GM18861 (cell line): ENCODE measurements around the gene BTN1A1.
"Not testable (repeated sequence)": the region's sequence is repeated elsewhere in the genome, so short reads cannot be mapped to it uniquely, and the experiment has no call there.

Experiments
- ATAC-seq: cut with Tn5 transposase; IDR thresholded peaks from one replicate; pipeline ENCODE4 v1.9.1; 2021; ENCODE audit not compliant: unreplicated experiment

The BTN1A1 gene

GRCh38 chr6:26536571-26537159, 36.6 kb downstream of the BTN1A1 start:
- peak; percentile 27 for ATAC-seq

- ATAC-seq, result peak; percentile 34
Measured at GRCh38 chr6:26537160-26537845, 37.2 kb downstream of the BTN1A1 start.

DNA sequence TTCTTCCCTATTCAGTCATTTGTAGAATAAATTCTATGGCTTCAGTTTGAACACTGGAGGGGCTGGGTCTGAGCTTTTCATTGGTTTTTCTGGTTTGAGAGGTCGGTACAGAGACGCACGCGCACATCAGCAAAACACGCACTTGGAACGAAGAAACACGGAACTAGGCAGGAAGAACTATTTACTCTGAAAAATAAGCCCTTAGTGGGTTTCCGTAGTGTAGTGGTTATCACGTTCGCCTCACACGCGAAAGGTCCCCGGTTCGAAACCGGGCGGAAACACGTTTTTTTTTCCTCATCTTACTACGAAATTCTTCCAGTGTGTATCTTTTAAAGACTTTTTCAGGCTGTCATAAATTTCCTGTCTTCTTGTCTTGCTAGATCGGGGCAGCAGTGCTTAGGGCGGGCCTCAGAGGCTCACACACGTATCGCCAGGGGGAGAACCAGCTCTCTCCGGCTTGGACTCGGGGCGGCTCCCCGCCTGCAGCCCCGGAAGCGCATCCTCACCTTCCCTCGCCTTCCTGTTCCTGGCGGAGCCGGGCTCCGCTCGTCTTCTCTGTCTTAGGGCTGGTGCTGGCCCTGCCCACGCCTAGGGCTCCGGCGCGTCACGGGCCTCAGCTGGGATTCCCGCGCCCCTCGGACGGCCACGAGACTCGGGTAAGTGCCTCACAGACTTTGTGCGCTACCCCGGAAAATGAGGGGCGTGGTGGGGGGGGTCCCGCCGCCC, 37.9 kb downstream of the BTN1A1 start, which contains the start of gene HMGN4:
Gene HMGN4, plus strand, starts transcription at position 521 of the 726 bp plus-strand sequence. CDS start 6,841 bp downstream, outside the sequence.
- ATAC-seq, result peak; percentile 39

GRCh38 chr6:26538572-26538902, 38.4 kb downstream of the BTN1A1 start:
- no peak for ATAC-seq

GRCh38 chr6:26539071-26539615, 39.0 kb downstream of the BTN1A1 start:
- no peak for ATAC-seq

DNA sequence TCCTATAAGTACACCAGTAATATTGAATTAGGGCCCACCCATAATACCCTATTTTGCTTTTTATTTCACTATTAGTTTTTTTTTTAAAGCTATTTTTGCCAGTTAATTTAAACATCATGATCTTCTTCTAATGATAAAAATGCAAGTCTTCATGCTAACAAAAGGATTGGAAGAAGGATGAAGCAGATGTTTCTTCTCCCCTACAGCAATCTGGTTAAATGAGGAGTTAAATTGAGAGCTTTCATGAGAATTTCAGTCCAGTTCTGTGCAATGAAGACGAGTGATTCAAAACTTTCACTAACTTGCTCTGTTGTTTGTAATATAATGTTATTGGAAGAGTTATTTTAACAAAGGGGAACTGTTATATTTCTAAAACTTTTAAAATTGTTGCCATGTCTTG, 41.5 kb downstream of the BTN1A1 start:
- no peak for ATAC-seq

DNA sequence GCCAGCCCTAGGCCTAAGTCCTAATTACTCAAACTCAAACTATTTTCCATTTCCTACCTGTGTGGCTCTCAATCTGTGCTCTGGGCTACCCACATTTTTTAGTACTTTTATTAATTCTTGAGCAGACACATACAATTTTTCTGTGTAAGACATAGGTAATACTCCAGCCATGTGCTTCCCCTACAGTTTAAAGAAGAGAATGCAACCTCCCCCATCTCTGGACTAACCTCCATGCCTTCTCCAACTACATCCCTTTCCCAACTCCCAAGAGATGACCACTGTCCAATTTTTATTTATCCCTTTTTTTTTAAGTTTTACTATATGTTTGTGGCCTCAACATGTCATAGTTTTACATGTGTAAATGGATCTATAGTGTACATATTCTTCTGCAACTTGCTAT, 43.9 kb downstream of the BTN1A1 start:
- no peak for ATAC-seq

DNA sequence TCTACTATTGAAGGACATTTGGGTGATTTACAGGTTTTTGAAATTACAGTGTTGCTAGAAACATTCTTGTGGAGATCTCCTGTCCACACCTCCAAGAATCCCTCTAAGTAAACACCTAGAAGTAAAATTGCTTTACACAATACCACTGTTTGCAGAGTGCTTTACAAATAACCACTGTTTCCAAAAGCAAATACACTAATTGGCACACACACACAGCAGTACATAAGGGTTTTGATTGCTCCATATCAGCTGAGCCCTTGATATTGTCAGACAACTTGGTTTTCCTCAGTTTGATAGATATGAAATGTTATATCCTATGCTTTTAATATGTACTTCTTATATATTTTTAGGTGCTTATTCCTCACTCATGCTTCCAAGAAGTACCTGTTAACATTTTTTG, 44.4 kb downstream of the BTN1A1 start:
- no peak for ATAC-seq

GRCh38 chr6:26545627-26546026, 45.5 kb downstream of the BTN1A1 start:
- ATAC-seq, result no peak

DNA sequence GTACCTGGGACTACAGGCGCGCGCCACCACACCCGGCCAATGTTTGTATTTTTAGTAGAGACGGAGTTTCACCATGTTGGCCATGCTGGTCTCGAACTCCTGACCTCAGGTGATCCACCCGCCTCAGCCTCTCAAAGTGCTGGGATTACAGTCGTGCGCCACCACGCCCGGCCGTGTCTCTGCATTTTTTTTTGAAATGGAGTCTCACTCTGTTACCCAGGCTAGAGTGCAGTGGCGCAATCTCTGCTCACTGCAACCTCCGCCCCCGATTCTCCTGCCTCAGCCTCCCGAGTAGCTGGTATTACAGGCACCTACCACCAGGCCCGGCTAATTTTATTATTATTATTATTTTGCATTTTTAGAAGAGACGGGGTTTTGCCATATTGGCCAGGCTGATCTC, 47.3 kb downstream of the BTN1A1 start:
- ATAC-seq, result not testable (repeated sequence)

DNA sequence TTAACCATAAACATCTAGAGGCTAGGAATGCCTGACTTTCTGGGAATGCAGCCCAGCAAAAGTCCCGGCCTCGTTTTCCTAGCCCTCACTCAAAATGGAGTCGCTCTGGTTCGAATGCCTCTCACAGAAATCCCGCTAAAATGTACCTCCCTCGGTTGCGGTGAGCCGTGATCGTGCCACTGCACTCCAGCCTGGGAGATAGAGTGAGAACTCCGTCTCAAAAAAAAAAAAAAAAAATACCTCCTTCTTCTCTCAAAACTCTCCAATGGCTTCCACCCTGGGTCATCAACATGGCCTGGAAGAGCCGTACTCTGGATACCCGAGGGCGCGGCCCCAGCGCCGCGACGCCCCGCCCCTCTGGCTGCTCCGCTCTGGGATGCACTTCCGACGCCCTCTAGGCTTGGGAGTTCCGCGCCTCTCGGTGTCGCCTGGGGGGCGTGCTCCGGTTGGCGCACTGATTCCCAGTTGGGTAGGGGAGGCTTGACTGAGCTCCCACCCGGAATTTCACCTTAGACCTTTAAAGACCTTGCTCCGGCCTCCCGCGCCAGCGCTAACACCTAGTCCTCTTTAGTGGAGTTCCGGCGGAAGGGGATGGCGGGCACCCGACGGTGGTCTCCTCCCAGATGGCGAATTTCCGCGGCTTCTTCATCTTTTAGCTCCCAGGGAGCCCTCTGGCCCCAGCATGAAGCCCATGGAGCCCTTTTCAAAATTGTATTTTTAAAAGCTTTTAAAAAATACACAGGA, 50.3 kb downstream of the BTN1A1 start:
- ATAC-seq, result no peak

DNA sequence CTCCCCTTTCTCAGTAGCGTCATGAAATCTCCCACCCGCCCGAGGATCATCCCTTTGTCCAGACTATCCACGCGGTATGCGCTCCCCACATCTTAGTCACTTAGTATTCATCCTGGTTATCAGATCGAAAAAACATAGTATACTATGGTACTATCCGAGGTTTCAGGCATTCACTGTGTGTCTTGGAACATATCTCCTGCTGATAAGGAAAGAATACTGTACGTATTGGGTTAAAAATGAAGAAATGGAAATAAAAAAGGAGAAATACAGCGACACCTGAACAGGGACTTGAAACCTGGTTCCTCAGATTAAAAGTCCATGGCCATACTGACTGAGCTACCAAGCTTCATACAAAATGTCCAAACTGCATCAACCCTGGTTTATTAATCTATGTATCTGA, 52.1 kb downstream of the BTN1A1 start:
- ATAC-seq, result no peak

DNA sequence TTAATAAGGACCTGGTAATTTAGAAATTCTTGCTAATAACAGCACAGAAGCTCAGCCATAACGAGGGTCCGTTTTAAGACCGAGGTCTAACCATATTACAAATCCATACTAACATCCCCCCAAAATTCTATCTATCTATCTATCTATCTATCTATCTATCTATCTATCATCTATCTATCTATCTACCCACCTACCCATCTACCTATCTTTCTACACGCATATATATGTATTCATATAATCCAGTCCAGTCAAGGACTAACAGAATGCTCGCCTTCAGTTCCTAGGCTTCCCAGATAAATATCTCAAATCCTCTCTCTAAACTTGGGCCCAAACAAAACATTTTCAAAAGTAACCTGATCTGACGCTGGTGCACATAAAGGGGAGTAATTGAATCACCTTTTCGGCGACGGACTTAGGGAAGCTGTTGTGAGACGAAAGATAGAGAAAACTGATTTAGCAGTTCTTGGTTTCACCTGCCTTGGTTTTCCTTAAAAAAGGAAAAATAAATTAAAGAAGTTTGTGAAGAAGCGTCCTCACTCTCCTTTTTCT, 52.6 kb downstream of the BTN1A1 start:
- no peak for ATAC-seq

DNA sequence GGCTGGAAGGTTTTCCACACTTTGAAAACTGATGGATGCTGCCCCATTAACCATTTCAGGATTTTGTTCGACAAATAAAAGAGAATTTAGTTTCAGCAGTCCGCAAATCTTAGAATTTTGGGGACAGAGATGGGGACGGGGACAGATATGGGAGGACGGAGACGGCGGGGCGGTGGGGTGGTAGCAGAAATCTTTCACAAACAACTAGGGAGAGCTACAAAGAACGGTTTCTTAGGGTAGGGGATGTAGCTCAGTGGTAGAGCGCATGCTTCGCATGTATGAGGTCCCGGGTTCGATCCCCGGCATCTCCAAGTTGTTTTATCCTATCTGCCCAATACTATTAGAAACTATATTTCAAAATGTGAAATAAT, 53.1 kb downstream of the BTN1A1 start:
- ATAC-seq, result peak; percentile 28

GRCh38 chr6:26553635-26554446, 53.7 kb downstream of the BTN1A1 start:
- peak; percentile 42 for ATAC-seq

DNA sequence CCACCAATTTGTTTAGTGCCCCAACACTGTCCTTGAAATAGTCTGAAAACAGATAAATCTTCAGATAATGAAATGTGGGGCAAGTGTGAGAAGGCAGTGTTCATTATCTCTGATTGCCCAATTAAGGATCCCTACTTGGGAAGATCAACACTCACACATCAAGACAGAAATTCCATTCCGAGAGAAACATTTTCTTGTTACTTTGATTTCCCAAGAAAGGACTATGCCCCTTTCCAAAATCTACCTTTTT, 54.3 kb downstream of the BTN1A1 start:
- no peak for ATAC-seq

- ATAC-seq, result no peak
Measured at GRCh38 chr6:26554697-26555504, 54.8 kb downstream of the BTN1A1 start.

GRCh38 chr6:26555505-26556262, 55.6 kb downstream of the BTN1A1 start:
- no peak for ATAC-seq
